ENCODE results near the gene CREB3L1.

Gene CREB3L1

GRCh38 chr11:46360878-46361277 is 83.4 kb downstream of the CREB3L1 start:
- peak; percentile 25 for DNase-seq (ENCODE audit: low read depth)
- no peak for TF ChIP-seq CTCF (conservative IDR thresholded peaks at IDR 0.05; ENCODE audit: low read length)
- H3K4me3 ChIP-seq (ENCODE audit: low read length), result no peak overlapping the region

- no peak for TF ChIP-seq CTCF (conservative IDR thresholded peaks at IDR 0.05; ENCODE audit: low read length)
- H3K4me3 ChIP-seq (ENCODE audit: low read length), result no peak overlapping the region
- peak; percentile 54 for DNase-seq (ENCODE audit: low read depth)
These were observed 84.1 kb downstream of the CREB3L1 start for GRCh38 chr11:46361283-46362155.

- DNase-seq (ENCODE audit: low read depth), result no peak
- no peak for TF ChIP-seq CTCF (conservative IDR thresholded peaks at IDR 0.05; ENCODE audit: low read length)
- no peak overlapping the region for H3K4me3 ChIP-seq (ENCODE audit: low read length)
These were observed 84.9 kb downstream of the CREB3L1 start for GRCh38 chr11:46362156-46363030.

DNA sequence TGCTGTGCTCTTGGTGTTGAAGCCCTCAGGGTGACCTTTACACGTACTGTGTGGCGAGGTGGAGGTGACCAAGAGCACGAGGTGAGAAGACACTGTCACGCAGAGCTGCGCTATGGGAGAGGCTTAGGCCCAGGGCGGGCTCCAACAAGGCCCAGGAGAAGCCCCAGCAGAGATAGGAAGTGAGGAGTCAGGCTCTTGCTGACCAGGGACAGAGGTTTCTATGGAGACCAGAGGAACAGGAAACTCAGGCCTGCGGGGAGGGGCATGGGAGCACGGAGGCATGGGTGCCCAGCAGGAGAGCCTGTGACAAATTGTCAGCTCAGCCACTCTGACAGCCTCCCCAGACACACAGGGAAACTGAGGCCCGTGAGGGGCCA is 85.6 kb downstream of the CREB3L1 start:
- no peak for TF ChIP-seq CTCF (conservative IDR thresholded peaks at IDR 0.05; ENCODE audit: low read length)
- DNase-seq (ENCODE audit: low read depth), result peak; percentile 58
- H3K4me3 ChIP-seq (ENCODE audit: low read length), result no peak overlapping the region

- peak; percentile 29 for DNase-seq (ENCODE audit: low read depth)
- TF ChIP-seq CTCF (conservative IDR thresholded peaks at IDR 0.05; ENCODE audit: low read length), result no peak
These were observed 86.1 kb downstream of the CREB3L1 start for GRCh38 chr11:46363455-46364005.

DNA sequence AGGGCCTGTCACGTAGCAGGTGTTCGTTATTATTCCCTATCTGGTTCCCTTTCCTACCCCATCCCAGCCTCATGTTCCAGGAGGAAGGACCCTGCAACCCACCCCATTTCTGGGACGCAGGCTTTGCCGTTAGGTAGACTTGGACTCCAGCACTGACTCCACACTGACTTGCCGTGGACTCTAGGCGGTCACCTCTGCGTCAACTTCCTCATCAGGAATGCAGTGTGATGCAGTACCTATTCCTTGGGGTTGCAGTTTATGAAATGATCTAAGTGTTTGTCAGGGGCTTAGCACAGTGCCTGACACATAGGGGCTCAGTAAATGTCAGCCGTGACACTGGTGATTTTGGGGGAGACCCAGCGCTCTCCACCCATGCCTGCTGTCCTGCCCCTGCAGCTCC is 86.6 kb downstream of the CREB3L1 start:
- no peak for TF ChIP-seq CTCF (conservative IDR thresholded peaks at IDR 0.05; ENCODE audit: low read length)
- no peak overlapping the region for H3K4me3 ChIP-seq (ENCODE audit: low read length)
- no peak for DNase-seq (ENCODE audit: low read depth)

More at GRCh38 chr11:46363455-46364005, 86.1 kb downstream of the CREB3L1 start:
- no peak overlapping the region for H3K4me3 ChIP-seq (ENCODE audit: low read length)
